Measurements from ENCODE around the gene SOX12. TPM values are rescaled to one million over a fixed set of nuclear protein-coding genes. Genes with fewer than 3 reads are reported as not detected.

Gene SOX12
- total and polyA plus RNA-seq, 2 donors (not counting 1 experiment from before 2014, with no cell fraction given): 5.3 to 13.6 TPM

DNA sequence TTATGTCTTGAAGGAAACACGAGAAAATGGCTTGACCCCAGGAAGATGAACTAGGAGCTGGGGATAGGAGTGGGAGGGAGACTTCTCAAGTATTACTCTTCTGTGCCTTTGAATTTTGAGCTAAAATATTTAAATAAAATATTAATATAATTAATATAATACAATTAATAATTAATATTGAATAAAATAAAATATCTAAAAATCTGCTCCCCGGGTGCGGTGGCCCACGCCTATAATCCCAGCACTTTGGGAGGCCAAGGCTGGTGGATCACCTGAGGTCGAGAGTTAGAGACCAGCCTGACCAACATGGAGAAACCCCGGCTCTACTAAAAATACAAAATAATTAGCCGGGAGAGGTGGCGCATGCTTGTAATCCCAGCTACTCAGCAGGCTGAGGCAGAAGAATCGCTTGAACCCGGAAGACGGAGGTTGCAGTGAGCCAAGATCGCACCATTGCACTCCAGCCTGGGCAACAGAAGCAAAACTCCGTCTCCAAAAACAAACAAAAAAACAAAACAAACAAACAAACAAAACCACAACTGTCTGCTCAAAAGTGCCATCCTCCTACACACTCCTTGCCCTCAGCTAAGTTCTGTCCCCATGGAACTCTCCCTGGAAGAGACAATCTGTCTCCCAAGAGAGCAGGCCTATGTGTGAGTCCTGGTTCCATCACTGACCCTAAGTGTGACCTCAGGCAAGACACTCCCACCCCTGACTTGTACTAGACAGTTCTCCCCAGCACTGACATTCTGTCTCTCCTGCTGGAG is 41.5 kb downstream of the SOX12 start:
- H3K36me3 ChIP-seq (replicated peaks in 1 of 2; ENCODE audit: control extremely low read depth in 1 of 2, control insufficient read depth in 1 of 2, extremely low read depth in 1 of 2, insufficient read depth in 2 of 2, low read length in 1 of 2): no peaks in the 10 kb centered on the region
- H4K20me1 ChIP-seq (ENCODE audit: control insufficient read depth, insufficient read depth, low read length, poor library complexity, severe bottlenecking): no peaks in the 10 kb centered on the region
- H3K9me3 Mint-ChIP-seq (ENCODE audit: insufficient read depth): no peaks in the 10 kb centered on the region
- H2AFZ ChIP-seq (ENCODE audit: insufficient read depth, low read depth, low read length, poor library complexity, severe bottlenecking): no peak overlapping the region
- H3K4me3 Mint-ChIP-seq: no peak overlapping the region
- peaks cover 15% of the 10 kb centered on the region for H3K27me3 Mint-ChIP-seq
- no peak overlapping the region for H3K27ac Mint-ChIP-seq
- no peak overlapping the region for H3K4me2 ChIP-seq (replicated peaks; ENCODE audit: low read depth, low read length, poor library complexity, severe bottlenecking)
- TF ChIP-seq EZH2 (IDR thresholded peaks at IDR 0.05; ENCODE audit: borderline replicate concordance, insufficient read depth, low read depth, low read length, poor library complexity, severe bottlenecking): no peak
- TF ChIP-seq, protein P1, sequence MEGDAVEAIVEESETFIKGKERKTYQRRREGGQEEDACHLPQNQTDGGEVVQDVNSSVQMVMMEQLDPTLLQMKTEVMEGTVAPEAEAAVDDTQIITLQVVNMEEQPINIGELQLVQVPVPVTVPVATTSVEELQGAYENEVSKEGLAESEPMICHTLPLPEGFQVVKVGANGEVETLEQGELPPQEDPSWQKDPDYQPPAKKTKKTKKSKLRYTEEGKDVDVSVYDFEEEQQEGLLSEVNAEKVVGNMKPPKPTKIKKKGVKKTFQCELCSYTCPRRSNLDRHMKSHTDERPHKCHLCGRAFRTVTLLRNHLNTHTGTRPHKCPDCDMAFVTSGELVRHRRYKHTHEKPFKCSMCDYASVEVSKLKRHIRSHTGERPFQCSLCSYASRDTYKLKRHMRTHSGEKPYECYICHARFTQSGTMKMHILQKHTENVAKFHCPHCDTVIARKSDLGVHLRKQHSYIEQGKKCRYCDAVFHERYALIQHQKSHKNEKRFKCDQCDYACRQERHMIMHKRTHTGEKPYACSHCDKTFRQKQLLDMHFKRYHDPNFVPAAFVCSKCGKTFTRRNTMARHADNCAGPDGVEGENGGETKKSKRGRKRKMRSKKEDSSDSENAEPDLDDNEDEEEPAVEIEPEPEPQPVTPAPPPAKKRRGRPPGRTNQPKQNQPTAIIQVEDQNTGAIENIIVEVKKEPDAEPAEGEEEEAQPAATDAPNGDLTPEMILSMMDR (IDR thresholded peaks at IDR 0.05): no peak
- DNase-seq (no peak), ATAC-seq (ENCODE audit: low read depth) (no peak)
- no peak overlapping the region for H3K27ac ChIP-seq (ENCODE audit: low read length in 2 of 2)
- no peak overlapping the region for H3K4me3 ChIP-seq (ENCODE audit: control extremely low read depth in 1 of 5, extremely low read depth in 1 of 5, insufficient read depth in 1 of 5, low read depth in 2 of 5, low read length in 4 of 5)
- CTCF ChIA-PET: interaction anchor here (0.6 to 1.0 kb wide), 3 partner anchors 11 to 41 kb away, joined by 3 to 4 read pairs (median 3); no protein-coding TSS in a partner anchor
- peaks cover 7% of the 10 kb centered on the region for H3K4me1 Mint-ChIP-seq
- POLR2A ChIA-PET: no interaction called here
- no peaks in the 10 kb centered on the region for H3K27me3 ChIP-seq (replicated peaks in 1 of 4; ENCODE audit: control extremely low read depth in 1 of 4, control insufficient read depth in 3 of 4, insufficient read depth in 4 of 4, low read length in 3 of 4)
- no peaks in the 10 kb centered on the region for H3K9me3 ChIP-seq (ENCODE audit: control extremely low read depth in 1 of 3, control insufficient read depth in 2 of 3, insufficient read depth in 1 of 3, low read length in 2 of 3)
- H3K9ac ChIP-seq (ENCODE audit: low read length): no peak overlapping the region
- H3K79me2 ChIP-seq (ENCODE audit: control insufficient read depth, insufficient read depth, low read length): no peaks in the 10 kb centered on the region
- intact Hi-C loops (cut with micrococcal nuclease): no loop called here
- WGBS (ENCODE audit: insufficient coverage): 91% methylated on average over 12 of the region's 13 CpGs
- H3K4me1 ChIP-seq (ENCODE audit: control insufficient read depth in 2 of 2, insufficient read depth in 2 of 2, low read length in 2 of 2): peaks cover 7 to 8% of the 10 kb centered on the region in 2 donors

- 67% methylated on average over 3 of the region's 8 CpGs for WGBS (ENCODE audit: insufficient coverage)
- POLR2A ChIA-PET: no interaction called here
- Histone ChIP-seq H3K79me2 (ENCODE audit: control insufficient read depth, insufficient read depth, low read length) (no peaks in the 10 kb centered on the region), H3K9me3 (ENCODE audit: control extremely low read depth in 1 of 3, control insufficient read depth in 2 of 3, insufficient read depth in 1 of 3, low read length in 2 of 3) (no peaks in the 10 kb centered on the region), H3K4me1 (ENCODE audit: control insufficient read depth in 2 of 2, insufficient read depth in 2 of 2, low read length in 2 of 2) (peaks cover 2% of the 10 kb centered on the region in 2 donors), H2AFZ (ENCODE audit: insufficient read depth, low read depth, low read length, poor library complexity, severe bottlenecking) (no peak overlapping the region), H3K27me3 (replicated peaks in 1 of 4; ENCODE audit: control extremely low read depth in 1 of 4, control insufficient read depth in 3 of 4, insufficient read depth in 4 of 4, low read length in 3 of 4) (no peaks in the 10 kb centered on the region), H3K27ac (ENCODE audit: low read length in 2 of 2) (no peak overlapping the region), H3K4me2 (replicated peaks; ENCODE audit: low read depth, low read length, poor library complexity, severe bottlenecking) (no peak overlapping the region), H3K36me3 (replicated peaks in 1 of 2; ENCODE audit: control extremely low read depth in 1 of 2, control insufficient read depth in 1 of 2, extremely low read depth in 1 of 2, insufficient read depth in 2 of 2, low read length in 1 of 2) (no peaks in the 10 kb centered on the region), H3K9ac (ENCODE audit: low read length) (no peak overlapping the region), H4K20me1 (ENCODE audit: control insufficient read depth, insufficient read depth, low read length, poor library complexity, severe bottlenecking) (no peaks in the 10 kb centered on the region), H3K4me3 (ENCODE audit: control extremely low read depth in 1 of 5, extremely low read depth in 1 of 5, insufficient read depth in 1 of 5, low read depth in 2 of 5, low read length in 4 of 5) (no peak overlapping the region)
- Mint-ChIP-seq H3K27me3 (peaks cover 15% of the 10 kb centered on the region), H3K4me1 (peaks cover 2% of the 10 kb centered on the region), H3K4me3 (no peak overlapping the region), H3K9me3 (ENCODE audit: insufficient read depth) (no peaks in the 10 kb centered on the region), H3K27ac (no peak overlapping the region)
- CTCF ChIA-PET: interaction anchor here (0.7 kb wide), 1 partner anchor 280 kb away, joined by 4 read pairs; no protein-coding TSS in a partner anchor
- ATAC-seq (ENCODE audit: low read depth) (no peak), DNase-seq (no peak)
- TF ChIP-seq EZH2 (IDR thresholded peaks at IDR 0.05; ENCODE audit: borderline replicate concordance, insufficient read depth, low read depth, low read length, poor library complexity, severe bottlenecking): no peak
- TF ChIP-seq, protein P1 (IDR thresholded peaks at IDR 0.05): no peak
- intact Hi-C loops (cut with micrococcal nuclease): no loop called here
Measured at GRCh38 chr20:367486-367887, 42.1 kb downstream of the SOX12 start.

Measured in B cell (primary cell).